Prostate gland (tissue), 2 donors: Measurements from ENCODE around the gene CAPN11.

Source experiments
- CTCF ChIP-seq, 4 experiments: fragments of 200-600 bp in 2 of 4; fragments of 450-650 bp in 2 of 4; sonication (generic) in 2 of 4; IDR thresholded peaks; 1 replicate in 3 of 4; 2 replicates in 1 of 4; pipeline ENCODE4 v1.5.1; 2016 to 2019; ENCODE audit warnings: antibody characterized with exemption in 4 of 4, mild to moderate bottlenecking in 2 of 4, moderate library complexity in 2 of 4
- POLR2A ChIP-seq: fragments of 450-650 bp; IDR thresholded peaks from one replicate; pipeline ENCODE4 v1.6.1; 2016; ENCODE audit warnings: antibody characterized with exemption, mild to moderate bottlenecking

GRCh38 chr6:44182911-44183390, 24.3 kb downstream of the CAPN11 start:
- TF ChIP-seq POLR2A (no peak), CTCF (IDR thresholded peaks at IDR 0.05) (no peak)
